Stomach (tissue), 4 donors: Measurements from ENCODE around the gene NUDT6.

ENCODE experiments used
- POLR2A ChIP-seq, 4 donors: fragments of 450-650 bp; IDR thresholded peaks; one replicate each; pipeline ENCODE4 v1.6.1; 2016; ENCODE audit warnings: antibody characterized with exemption in 4 of 4, control low read depth in 2 of 4, mild to moderate bottlenecking in 1 of 4, moderate library complexity in 1 of 4
- TF ChIP-seq, protein P1 (sequence below), 7 experiments: fragments of 450-650 bp in 4 of 7; fragments of 200-600 bp in 3 of 7; sonication (generic) in 3 of 7; IDR thresholded peaks; one replicate each; pipeline ENCODE4 v1.5.1; 2016 to 2019; ENCODE audit warnings: antibody characterized with exemption in 7 of 7, control low read depth in 2 of 7, mild to moderate bottlenecking in 1 of 7

DNA sequence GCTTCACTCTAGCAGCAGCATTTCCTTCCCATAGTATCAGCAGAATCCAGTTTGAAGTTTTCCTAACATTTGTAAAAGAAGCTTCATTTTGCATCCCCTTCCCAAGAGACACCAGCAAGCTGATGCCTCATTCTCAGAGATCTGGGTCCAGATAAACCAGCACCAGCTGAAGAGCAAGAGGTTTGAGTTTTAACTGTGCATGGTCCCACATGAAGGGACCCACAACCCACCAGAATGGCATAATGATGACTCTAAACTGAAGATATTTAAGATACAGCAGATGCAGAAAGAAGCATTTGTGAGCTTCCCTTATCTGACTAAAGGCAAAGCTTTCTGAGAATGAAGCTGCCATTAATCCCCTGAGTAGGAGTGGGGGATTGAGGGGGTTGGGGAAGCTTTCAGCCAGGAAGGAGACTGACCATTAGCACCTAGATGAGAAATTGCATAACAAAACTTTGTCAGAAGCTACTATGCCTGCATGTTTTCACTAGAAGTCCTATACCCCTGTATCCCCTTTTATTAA lies 18.6 kb downstream of the NUDT6 start:
- no peak for TF ChIP-seq POLR2A (IDR thresholded peaks at IDR 0.05)
- TF ChIP-seq, protein P1, sequence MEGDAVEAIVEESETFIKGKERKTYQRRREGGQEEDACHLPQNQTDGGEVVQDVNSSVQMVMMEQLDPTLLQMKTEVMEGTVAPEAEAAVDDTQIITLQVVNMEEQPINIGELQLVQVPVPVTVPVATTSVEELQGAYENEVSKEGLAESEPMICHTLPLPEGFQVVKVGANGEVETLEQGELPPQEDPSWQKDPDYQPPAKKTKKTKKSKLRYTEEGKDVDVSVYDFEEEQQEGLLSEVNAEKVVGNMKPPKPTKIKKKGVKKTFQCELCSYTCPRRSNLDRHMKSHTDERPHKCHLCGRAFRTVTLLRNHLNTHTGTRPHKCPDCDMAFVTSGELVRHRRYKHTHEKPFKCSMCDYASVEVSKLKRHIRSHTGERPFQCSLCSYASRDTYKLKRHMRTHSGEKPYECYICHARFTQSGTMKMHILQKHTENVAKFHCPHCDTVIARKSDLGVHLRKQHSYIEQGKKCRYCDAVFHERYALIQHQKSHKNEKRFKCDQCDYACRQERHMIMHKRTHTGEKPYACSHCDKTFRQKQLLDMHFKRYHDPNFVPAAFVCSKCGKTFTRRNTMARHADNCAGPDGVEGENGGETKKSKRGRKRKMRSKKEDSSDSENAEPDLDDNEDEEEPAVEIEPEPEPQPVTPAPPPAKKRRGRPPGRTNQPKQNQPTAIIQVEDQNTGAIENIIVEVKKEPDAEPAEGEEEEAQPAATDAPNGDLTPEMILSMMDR (IDR thresholded peaks at IDR 0.05): no peak
